NCI-H2227 (cell line): Measurements from ENCODE around the gene OGN.

Experiments
- DNase-seq: peaks from one replicate; lab custom pipeline; 2025; ENCODE audit not compliant: unreplicated experiment; lab: John Stamatoyannopoulos, UW

Gene OGN

GRCh38 chr9:92406477-92406876, 2.1 kb upstream of the OGN start:
- DNase-seq, result no peak

GRCh38 chr9:92405818-92406217, 1.4 kb upstream of the OGN start:
- DNase-seq, result no peak

- no peak for DNase-seq
Measured at GRCh38 chr9:92402826-92403745, 1.3 kb downstream of the OGN start.

GRCh38 chr9:92402360-92402759, 2.0 kb downstream of the OGN start:
- DNase-seq, result no peak

- no peak for DNase-seq
Measured at GRCh38 chr9:92397853-92398252, 6.5 kb downstream of the OGN start.

GRCh38 chr9:92395617-92396016, 8.8 kb downstream of the OGN start:
- DNase-seq, result no peak

- no peak for DNase-seq
Measured at GRCh38 chr9:92393686-92394085, 10.7 kb downstream of the OGN start.

GRCh38 chr9:92392690-92393089, 11.7 kb downstream of the OGN start:
- DNase-seq, result no peak

GRCh38 chr9:92385953-92386352, 18.4 kb downstream of the OGN start:
- DNase-seq, result no peak

- no peak for DNase-seq
Measured at GRCh38 chr9:92385477-92385876, 18.9 kb downstream of the OGN start.

GRCh38 chr9:92385001-92385400, 19.4 kb downstream of the OGN start:
- no peak for DNase-seq

- no peak for DNase-seq
Measured at GRCh38 chr9:92384375-92384774, 20.0 kb downstream of the OGN start.

GRCh38 chr9:92381775-92382174, 22.6 kb downstream of the OGN start:
- no peak for DNase-seq

- DNase-seq, result no peak
Measured at GRCh38 chr9:92380603-92381002, 23.8 kb downstream of the OGN start.

- peak; percentile 2 for DNase-seq
Measured at GRCh38 chr9:92378865-92379560, 25.4 kb downstream of the OGN start.

GRCh38 chr9:92377876-92378275, 26.5 kb downstream of the OGN start:
- DNase-seq, result peak; percentile 2

GRCh38 chr9:92373167-92373566, 31.2 kb downstream of the OGN start:
- no peak for DNase-seq

- DNase-seq, result no peak
Measured at GRCh38 chr9:92369075-92369474, 35.3 kb downstream of the OGN start.

GRCh38 chr9:92360083-92360482, 44.3 kb downstream of the OGN start:
- DNase-seq, result no peak

- no peak for DNase-seq
Measured at GRCh38 chr9:92359394-92359995, 44.9 kb downstream of the OGN start.

- no peak for DNase-seq
Measured at GRCh38 chr9:92353051-92353450, 51.3 kb downstream of the OGN start.

- no peak for DNase-seq
Measured at GRCh38 chr9:92350740-92351133, 53.6 kb downstream of the OGN start.
